DOHH2 (cell line): ENCODE data around the gene USP16.

Experiments
- EZH2phosphoT487 ChIP-seq: fragments of 200-600 bp; sonication (generic); IDR thresholded peaks from 2 replicates; pipeline ENCODE4 v1.6.1; 2017; ENCODE audit warnings: borderline replicate concordance, mild to moderate bottlenecking, antibody characterized with exemption, low read length, moderate library complexity, mixed read lengths
- TF ChIP-seq, protein P1 (sequence below): fragments of 200-600 bp; sonication (generic); IDR thresholded peaks from one replicate; pipeline ENCODE4 v1.5.1; 2014; ENCODE audit warnings: antibody characterized with exemption, mild to moderate bottlenecking, low read depth, low read length; ENCODE audit not compliant: poor library complexity, severe bottlenecking

DNA sequence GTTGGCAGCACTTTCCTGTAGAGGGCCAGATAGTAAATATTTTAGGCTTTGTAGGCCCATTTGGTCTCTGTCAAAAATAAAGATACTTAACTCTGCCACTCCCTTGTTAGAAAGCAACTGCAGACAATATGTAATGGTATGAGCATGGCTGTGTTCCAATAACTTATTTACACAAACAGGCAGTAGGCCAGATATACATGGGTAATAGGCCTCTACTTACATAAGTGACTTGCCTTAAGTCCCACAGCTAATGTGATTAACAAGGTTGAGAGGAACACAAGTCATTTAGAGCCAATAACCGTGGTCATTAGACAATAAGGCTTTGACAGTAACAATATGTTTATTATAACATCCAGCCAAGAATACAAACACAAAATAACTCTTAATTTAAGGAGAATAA lies 31.5 kb downstream of the USP16 start:
- TF ChIP-seq, protein P1, sequence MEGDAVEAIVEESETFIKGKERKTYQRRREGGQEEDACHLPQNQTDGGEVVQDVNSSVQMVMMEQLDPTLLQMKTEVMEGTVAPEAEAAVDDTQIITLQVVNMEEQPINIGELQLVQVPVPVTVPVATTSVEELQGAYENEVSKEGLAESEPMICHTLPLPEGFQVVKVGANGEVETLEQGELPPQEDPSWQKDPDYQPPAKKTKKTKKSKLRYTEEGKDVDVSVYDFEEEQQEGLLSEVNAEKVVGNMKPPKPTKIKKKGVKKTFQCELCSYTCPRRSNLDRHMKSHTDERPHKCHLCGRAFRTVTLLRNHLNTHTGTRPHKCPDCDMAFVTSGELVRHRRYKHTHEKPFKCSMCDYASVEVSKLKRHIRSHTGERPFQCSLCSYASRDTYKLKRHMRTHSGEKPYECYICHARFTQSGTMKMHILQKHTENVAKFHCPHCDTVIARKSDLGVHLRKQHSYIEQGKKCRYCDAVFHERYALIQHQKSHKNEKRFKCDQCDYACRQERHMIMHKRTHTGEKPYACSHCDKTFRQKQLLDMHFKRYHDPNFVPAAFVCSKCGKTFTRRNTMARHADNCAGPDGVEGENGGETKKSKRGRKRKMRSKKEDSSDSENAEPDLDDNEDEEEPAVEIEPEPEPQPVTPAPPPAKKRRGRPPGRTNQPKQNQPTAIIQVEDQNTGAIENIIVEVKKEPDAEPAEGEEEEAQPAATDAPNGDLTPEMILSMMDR: no peak
- no peak for TF ChIP-seq EZH2phosphoT487
